CD14-positive monocyte (primary cell): ENCODE data around the gene CNTN5. TPM values are rescaled to one million over a fixed set of nuclear protein-coding genes. Genes with fewer than 3 reads are reported as not detected.

Experiments
- DNase-seq, 3 donors: peaks; one replicate each; pipeline ENCODE4 v3.0.0-alpha.2; 2011 to 2022
- H2AFZ ChIP-seq: 2 replicates; pipeline ENCODE4 v1.6.0; 2012; ENCODE audit warnings: mild to moderate bottlenecking, low read depth, low read length, inconsistent platforms; ENCODE audit not compliant: insufficient read depth, poor library complexity, severe bottlenecking
- H3K27ac ChIP-seq, 2 donors: 1 replicate in 1 of 2; 2 replicates in 1 of 2; pipeline ENCODE4 v1.5.1; 2012 to 2013; ENCODE audit warnings: low read length in 2 of 2, control low read depth in 1 of 2, inconsistent platforms in 1 of 2, low read depth in 1 of 2, mild to moderate bottlenecking in 1 of 2
- H3K27me3 ChIP-seq, 2 donors: one replicate each; pipeline versions ENCODE4 v1.6.0 to v1.6.1; 2011 to 2013; ENCODE audit warnings: low read length in 2 of 2; ENCODE audit not compliant: control insufficient read depth in 2 of 2, insufficient read depth in 2 of 2
- H3K36me3 ChIP-seq, 2 donors: replicated peaks in 1 of 2; 1 replicate in 1 of 2; 2 replicates in 1 of 2; pipeline versions ENCODE4 v1.5.1 to v1.6.1; 2012 to 2013; ENCODE audit warnings: low read length in 2 of 2, control low read depth in 1 of 2, inconsistent platforms in 1 of 2, mild to moderate bottlenecking in 1 of 2; ENCODE audit not compliant: insufficient read depth in 2 of 2, control insufficient read depth in 1 of 2
- H3K4me1 ChIP-seq, 2 donors: 1 replicate in 1 of 2; 2 replicates in 1 of 2; pipeline versions ENCODE4 v1.5.1 to v1.6.1; 2012 to 2013; ENCODE audit warnings: low read length in 2 of 2, control low read depth in 1 of 2, inconsistent platforms in 1 of 2, mild to moderate bottlenecking in 1 of 2, moderate library complexity in 1 of 2; ENCODE audit not compliant: insufficient read depth in 2 of 2, control insufficient read depth in 1 of 2
- H3K4me2 ChIP-seq: replicated peaks from 2 replicates; pipeline ENCODE3; 2012; ENCODE audit warnings: low read length, moderate library complexity, mild to moderate bottlenecking; ENCODE audit not compliant: poor library complexity, severe bottlenecking; ENCODE audit errors: extremely low read depth
- H3K4me3 ChIP-seq, 3 experiments: fragments of 200-600 bp in 1 of 3; sonication (generic) in 1 of 3; replicated peaks in 1 of 3; 1 replicate in 2 of 3; 2 replicates in 1 of 3; pipeline ENCODE4 v1.5.1; 2011 to 2013; ENCODE audit warnings: low read length in 3 of 3, mild to moderate bottlenecking in 3 of 3, control low read depth in 2 of 3, low read depth in 2 of 3, inconsistent platforms in 1 of 3, moderate library complexity in 1 of 3
- H3K79me2 ChIP-seq: 2 replicates; pipeline ENCODE4 v1.6.0; 2012; ENCODE audit warnings: mild to moderate bottlenecking, control low read depth, inconsistent platforms, low read length, moderate library complexity; ENCODE audit not compliant: insufficient read depth
- H3K9ac ChIP-seq: 2 replicates; pipeline ENCODE4 v1.6.0; 2017; ENCODE audit warnings: low read length, mild to moderate bottlenecking; ENCODE audit not compliant: insufficient read depth, poor library complexity, severe bottlenecking
- H3K9me3 ChIP-seq, 2 donors: replicated peaks in 1 of 2; 1 replicate in 1 of 2; 2 replicates in 1 of 2; pipeline versions ENCODE4 v1.5.1 to v1.6.1; 2012 to 2013; ENCODE audit warnings: low read length in 2 of 2, control low read depth in 1 of 2; ENCODE audit not compliant: control insufficient read depth in 1 of 2, insufficient read depth in 1 of 2
- H4K20me1 ChIP-seq: 2 replicates; pipeline ENCODE4 v1.6.0; 2012; ENCODE audit warnings: mild to moderate bottlenecking, low read length, control low read depth, moderate library complexity; ENCODE audit not compliant: insufficient read depth
- H3K27ac Mint-ChIP-seq, 7 donors: one replicate each; pipeline ENCODE4 v1.8.0; 2020; ENCODE audit warnings: mild to moderate bottlenecking in 7 of 7, mixed read lengths in 7 of 7, moderate library complexity in 6 of 7, inconsistent platforms in 2 of 7
- H3K27me3 Mint-ChIP-seq, 3 donors: one replicate each; pipeline ENCODE4 v1.8.0; 2021 to 2022; ENCODE audit warnings: low read depth in 3 of 3, mild to moderate bottlenecking in 3 of 3, mixed read lengths in 3 of 3, moderate library complexity in 3 of 3, inconsistent platforms in 1 of 3
- H3K36me3 Mint-ChIP-seq, 2 donors: one replicate each; pipeline ENCODE4 v1.8.0; 2020; ENCODE audit warnings: mixed read lengths in 2 of 2, inconsistent platforms in 1 of 2, mild to moderate bottlenecking in 1 of 2
- H3K4me1 Mint-ChIP-seq: one replicate; pipeline ENCODE4 v1.8.0; 2020; ENCODE audit warnings: mild to moderate bottlenecking, mixed read lengths
- H3K4me3 Mint-ChIP-seq, 2 donors: one replicate each; pipeline ENCODE4 v1.8.0; 2020; ENCODE audit warnings: mild to moderate bottlenecking in 2 of 2, mixed read lengths in 2 of 2, moderate library complexity in 1 of 2
- H3K9me3 Mint-ChIP-seq, 7 donors: one replicate each; pipeline ENCODE4 v1.8.0; 2020 to 2022; ENCODE audit warnings: mixed read lengths in 7 of 7, mild to moderate bottlenecking in 6 of 7, moderate library complexity in 6 of 7, inconsistent platforms in 2 of 7
- CTCF ChIP-seq: fragments of 200-600 bp; IDR thresholded peaks from one replicate; pipeline ENCODE4 v1.8.0; 2022; ENCODE audit warnings: antibody characterized with exemption, mild to moderate bottlenecking
- WGBS: methylation state at CpG from one replicate; pipeline ENCODE4 v1.1.5; 2013; ENCODE audit warnings: missing lambda C conversion rate; ENCODE audit not compliant: insufficient coverage; 5-methylcytosine and 5-hydroxymethylcytosine counted together
- intact Hi-C, 2 donors: fragments of 100-400 bp; cut with micrococcal nuclease; formaldehyde crosslinking; loops; one replicate each; pipeline versions ENCODE4 v1.15.0 to v1.15.1; 2023
- polyA plus RNA-seq, 3 donors: library from polyadenylated mRNA; depleted of rRNA in 1 of 3; unstranded in 2 of 3; stranded (reverse) in 1 of 3; fragments of 300-500 nt in 2 of 3; fragments of >200 nt in 1 of 3; fragmentation: Illumina TruSeq in 2 of 3; gene quantifications; 1 replicate in 2 of 3; 2 replicates in 1 of 3; pipeline ENCODE4 v1.2.3, GENCODE V29; 2012 to 2021

The CNTN5 gene
- polyA plus RNA-seq, 3 donors = not detected

GRCh38 chr11:100356035-100356434 lies 1335.3 kb downstream of the CNTN5 start:
- 73% methylated on average over 2 of the region's 4 CpGs for WGBS
- Mint-ChIP-seq H3K4me3 (no peak overlapping the region), H3K36me3 (no peaks in the 10 kb centered on the region), H3K27ac (no peak overlapping the region), H3K27me3 (no peaks in the 10 kb centered on the region), H3K9me3 (peaks cover 0 to 3% (median 0%) of the 10 kb centered on the region in 7 donors), H3K4me1 (no peaks in the 10 kb centered on the region)
- H3K27ac ChIP-seq = no peak overlapping the region
- no peak overlapping the region for H3K4me2 ChIP-seq
- no peaks in the 10 kb centered on the region for H3K27me3 ChIP-seq
- TF ChIP-seq CTCF = no peak
- peaks cover 0 to 5% of the 10 kb centered on the region in 2 donors for H3K9me3 ChIP-seq
- no peak overlapping the region for H3K4me3 ChIP-seq
- H3K4me1 ChIP-seq = no peaks in the 10 kb centered on the region
- H2AFZ ChIP-seq = no peak overlapping the region
- no peaks in the 10 kb centered on the region for H3K79me2 ChIP-seq
- H4K20me1 ChIP-seq = no peaks in the 10 kb centered on the region
- H3K36me3 ChIP-seq = no peaks in the 10 kb centered on the region
- DNase-seq = no peak
- intact Hi-C loops = no loop called here
- no peak overlapping the region for H3K9ac ChIP-seq

- TF ChIP-seq CTCF = no peak
- no peaks in the 10 kb centered on the region for H3K4me1 Mint-ChIP-seq
- no peak overlapping the region for H3K27ac ChIP-seq
- no peaks in the 10 kb centered on the region for H3K27me3 ChIP-seq
- intact Hi-C loops = no loop called here
- DNase-seq = no peak
- H3K9me3 Mint-ChIP-seq = peaks cover 0 to 8% (median 4%) of the 10 kb centered on the region in 7 donors
- H2AFZ ChIP-seq = no peak overlapping the region
- no peak overlapping the region for H3K27ac Mint-ChIP-seq
- no peak overlapping the region for H3K4me3 ChIP-seq
- H3K9ac ChIP-seq = no peak overlapping the region
- no peaks in the 10 kb centered on the region for H3K36me3 ChIP-seq
- H3K79me2 ChIP-seq = no peaks in the 10 kb centered on the region
- H3K9me3 ChIP-seq = peaks cover 0 to 5% of the 10 kb centered on the region in 2 donors
- no peaks in the 10 kb centered on the region for H3K4me1 ChIP-seq
- 75% methylated on average over 2 of the region's 4 CpGs for WGBS
- H3K27me3 Mint-ChIP-seq = no peaks in the 10 kb centered on the region
- H3K4me2 ChIP-seq = no peak overlapping the region
- H3K4me3 Mint-ChIP-seq = no peak overlapping the region
- H4K20me1 ChIP-seq = no peaks in the 10 kb centered on the region
- no peaks in the 10 kb centered on the region for H3K36me3 Mint-ChIP-seq
These were observed 1338.5 kb downstream of the CNTN5 start for GRCh38 chr11:100359281-100359680.
